Erythroblast (primary cell): ENCODE data around the gene SLC25A46.

ENCODE experiments used
- GATA1 ChIP-seq: IDR thresholded peaks from 2 replicates; pipeline ENCODE4 v1.6.1; 2011; ENCODE audit warnings: low read depth, mild to moderate bottlenecking, control low read depth, low read length, moderate library complexity
- POLR2A ChIP-seq: IDR thresholded peaks from 2 replicates; pipeline ENCODE4 v1.6.1; 2011; ENCODE audit warnings: mild to moderate bottlenecking, low read length

GRCh38 chr5:110752953-110753352 lies 14.1 kb downstream of the SLC25A46 start:
- no peak for TF ChIP-seq POLR2A
- TF ChIP-seq GATA1: no peak
